Activated CD4-positive, alpha-beta T cell treated with anti-CD3 and anti-CD28 coated beads, Interleukin-2, Interleukin-6, amounts not matched to agents 100 ng/mL and 50 ng/mL, durations not matched to agents 16 hours and 8 hours (primary cell): ENCODE measurements around the gene NUP42.
"Not testable (repeated sequence)": the region's sequence is repeated elsewhere in the genome, so short reads cannot be mapped to it uniquely, and the experiment has no call there.

Source experiments
- DNase-seq: peaks from one replicate; pipeline ENCODE4 v3.0.0-alpha.2; 2020

Gene NUP42, protein sequence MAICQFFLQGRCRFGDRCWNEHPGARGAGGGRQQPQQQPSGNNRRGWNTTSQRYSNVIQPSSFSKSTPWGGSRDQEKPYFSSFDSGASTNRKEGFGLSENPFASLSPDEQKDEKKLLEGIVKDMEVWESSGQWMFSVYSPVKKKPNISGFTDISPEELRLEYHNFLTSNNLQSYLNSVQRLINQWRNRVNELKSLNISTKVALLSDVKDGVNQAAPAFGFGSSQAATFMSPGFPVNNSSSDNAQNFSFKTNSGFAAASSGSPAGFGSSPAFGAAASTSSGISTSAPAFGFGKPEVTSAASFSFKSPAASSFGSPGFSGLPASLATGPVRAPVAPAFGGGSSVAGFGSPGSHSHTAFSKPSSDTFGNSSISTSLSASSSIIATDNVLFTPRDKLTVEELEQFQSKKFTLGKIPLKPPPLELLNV

DNA sequence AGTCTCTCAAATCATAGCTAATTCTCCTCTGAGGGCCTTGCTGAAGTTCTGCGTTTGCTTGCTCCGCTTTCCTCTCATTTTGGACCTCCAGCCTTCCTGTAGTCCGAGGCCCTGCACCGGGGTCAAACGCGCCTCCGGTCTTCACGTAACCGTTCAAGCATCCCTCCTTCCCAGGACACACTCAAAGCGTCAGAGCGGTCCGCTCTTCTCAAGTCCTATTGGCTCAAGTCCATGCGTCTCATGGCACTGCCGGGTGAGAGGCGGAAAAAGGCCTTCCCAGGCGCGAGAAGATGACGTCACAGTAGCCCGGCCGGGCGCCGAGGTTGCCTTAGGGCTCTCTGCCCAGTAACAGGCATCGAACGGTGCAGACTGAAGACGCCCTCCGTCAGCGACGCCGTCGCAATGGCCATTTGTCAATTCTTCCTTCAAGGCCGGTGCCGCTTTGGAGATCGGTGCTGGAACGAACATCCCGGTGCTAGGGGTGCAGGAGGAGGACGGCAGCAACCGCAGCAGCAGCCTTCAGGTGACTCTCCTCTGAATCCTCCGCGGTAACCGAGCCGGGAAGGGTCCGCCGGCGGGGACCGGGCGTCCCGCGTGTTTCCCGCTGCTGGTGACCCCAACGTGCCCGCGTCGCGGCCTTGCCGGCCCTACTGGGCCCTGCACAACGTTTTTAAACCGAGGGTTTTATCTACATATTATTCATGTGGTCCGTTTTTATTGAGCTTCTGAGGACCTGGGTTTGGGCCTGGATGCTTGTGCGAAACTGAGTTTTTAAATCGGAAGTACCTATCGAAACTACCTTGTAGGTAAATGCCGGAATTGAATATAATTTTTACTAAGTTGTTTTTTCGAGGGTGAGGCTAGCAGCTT lies at the start of gene NUP42:
NUP42 (plus strand) TSS at position 365 of the 870 bp plus-strand sequence; CDS start at position 403, 38 bp downstream.
- DNase-seq: peak; percentile 98

DNA sequence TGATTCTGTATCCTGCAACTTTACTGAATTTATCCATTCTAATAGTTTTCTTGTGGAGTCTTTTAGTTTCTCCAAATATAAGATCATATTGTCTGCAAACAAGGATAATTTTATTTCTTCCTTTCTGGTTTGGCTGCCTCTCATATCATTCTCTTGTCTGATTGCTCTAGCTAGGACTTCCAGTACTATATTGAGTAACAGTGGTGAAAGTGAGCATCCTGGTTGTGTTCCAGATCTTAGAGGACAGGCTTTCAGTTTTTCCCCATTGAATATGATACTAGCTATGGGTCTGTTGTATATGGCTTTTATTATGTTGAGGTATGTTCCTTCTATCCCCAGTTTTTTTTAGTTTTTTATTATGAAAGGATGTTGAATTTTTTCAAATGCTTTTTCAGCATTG lies 48.1 kb upstream of the NUP42 start:
- DNase-seq: no peak

DNA sequence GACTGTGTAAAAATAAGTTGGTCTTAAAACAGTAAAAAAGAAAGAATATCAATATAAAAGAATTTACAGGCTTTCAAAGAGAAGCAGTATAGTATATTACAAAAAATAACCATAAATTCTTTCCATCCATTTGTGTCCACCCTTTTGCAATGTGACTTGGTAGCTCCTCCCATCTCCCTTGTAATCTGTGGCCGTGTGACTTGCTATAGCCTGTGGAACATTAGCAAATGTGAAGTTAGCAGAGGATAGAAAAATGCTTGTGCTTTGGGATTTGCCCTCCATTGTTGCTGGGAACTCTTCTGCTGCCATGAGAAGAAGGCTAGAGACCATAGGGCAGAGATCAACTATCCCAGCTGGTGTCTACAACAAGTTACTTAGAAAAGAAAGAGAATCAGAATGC lies 46.1 kb upstream of the NUP42 start:
- no peak for DNase-seq

DNA sequence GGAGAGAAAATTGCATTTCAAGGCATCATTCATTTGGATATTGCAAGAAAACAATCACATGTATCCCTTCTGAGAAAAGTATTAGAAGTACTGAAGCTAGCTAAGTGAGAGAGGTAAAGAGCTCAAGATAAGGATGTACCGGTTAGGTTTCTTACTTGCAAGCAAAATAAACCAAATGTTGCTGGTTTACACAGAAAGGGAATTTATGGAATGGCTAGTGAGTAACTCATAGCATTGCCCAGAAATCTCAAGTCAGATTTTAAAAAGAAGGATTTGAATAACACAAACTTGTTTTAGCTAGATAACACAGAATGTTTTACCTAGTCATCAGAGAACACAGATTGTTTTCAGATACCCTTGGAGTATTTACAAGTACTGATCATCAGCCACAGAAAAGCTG lies 45.6 kb upstream of the NUP42 start:
- no peak for DNase-seq

DNA sequence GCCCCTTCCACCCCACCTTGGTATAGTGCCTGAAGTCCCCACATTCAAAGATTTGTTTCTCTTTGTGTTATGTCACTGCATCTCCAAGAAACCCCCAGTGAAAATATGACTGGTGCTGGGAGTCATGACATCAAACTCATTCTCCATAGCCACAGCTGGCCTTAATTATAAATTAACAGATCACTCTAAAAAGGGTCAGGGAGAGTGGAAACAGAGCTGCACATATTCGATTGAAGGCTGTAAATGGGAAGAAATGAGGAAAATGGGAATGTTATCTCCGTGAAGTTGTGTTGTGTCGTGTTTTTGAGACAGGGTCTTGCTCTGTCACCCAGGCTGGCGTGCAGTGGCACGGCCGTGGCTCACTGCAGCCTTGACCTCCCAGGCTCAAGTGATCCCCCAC lies 24.2 kb upstream of the NUP42 start:
- no peak for DNase-seq

DNA sequence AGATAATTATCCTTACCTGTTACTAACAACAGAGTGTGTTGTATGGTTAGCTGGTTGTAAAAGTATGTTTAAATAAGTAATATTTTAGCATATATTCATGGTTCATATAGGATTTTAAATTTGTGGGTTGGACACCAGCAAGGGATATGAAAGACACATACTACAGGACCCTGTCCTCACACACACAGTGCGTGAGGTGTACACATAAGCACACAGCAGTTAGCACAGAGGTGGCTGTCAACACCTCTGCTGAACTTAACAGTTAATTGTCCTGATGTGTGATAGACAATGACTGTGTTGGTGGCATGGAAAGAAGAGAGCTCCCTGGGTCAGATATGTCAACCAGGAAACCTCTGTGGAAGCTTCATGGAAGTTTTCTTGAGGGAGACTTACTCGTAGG lies 23.3 kb upstream of the NUP42 start:
- DNase-seq: no peak

DNA sequence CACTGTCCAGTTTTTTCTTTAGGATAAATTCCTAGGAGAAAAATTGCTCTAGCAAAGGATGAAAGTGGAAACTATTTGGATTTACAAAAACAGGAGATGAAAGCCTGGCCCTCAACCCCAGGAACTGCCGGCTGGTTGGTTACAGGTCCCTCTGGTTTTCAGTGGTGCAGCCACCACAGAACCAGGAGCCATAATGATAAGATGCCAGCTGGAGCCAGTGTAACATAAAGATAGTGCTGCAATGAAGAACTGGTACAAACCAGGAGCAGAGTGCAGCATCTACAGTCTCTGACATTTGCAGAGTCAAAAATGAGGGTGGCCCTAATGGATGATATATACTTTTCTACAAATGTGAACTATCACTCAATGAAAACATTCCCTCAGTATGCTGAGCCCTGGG lies 20.4 kb upstream of the NUP42 start:
- DNase-seq: no peak

DNA sequence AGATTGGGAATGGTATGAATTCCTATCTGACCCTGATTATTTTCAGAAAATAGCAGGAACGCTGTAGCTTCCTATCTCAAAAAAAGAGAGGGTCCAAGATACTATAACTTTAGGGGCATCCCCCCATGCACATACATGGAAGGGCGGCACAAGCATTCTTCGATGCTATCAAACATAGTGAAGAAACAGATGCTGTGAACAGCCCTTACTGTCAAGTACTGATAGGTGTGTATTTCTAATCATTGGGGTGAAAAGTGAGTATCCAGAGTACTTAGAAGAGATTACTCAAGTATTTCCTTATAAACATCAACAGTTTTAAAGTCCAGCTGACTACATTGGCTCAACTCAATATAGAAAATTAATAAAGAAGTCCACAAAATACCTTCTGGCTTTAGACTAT lies 17.0 kb upstream of the NUP42 start:
- DNase-seq: no peak

DNA sequence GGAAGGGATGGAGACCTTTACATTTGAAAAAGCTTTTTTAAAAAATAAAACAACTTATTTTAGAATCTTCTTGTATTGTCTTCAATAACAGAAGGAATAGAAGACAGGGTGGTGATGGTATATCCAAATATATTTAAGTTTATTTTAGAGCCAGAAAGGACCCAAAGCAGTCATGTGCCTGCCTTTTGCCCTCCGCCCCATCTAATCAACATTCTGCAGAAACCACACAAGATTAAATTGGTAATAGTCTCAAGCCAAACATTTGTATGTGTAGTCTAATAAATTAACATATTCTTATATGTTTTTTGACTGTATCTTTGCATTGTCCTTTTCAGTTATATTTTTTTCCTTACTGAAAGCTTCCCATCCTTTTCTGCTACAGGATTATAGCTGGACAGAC lies 16.5 kb upstream of the NUP42 start:
- no peak for DNase-seq

DNA sequence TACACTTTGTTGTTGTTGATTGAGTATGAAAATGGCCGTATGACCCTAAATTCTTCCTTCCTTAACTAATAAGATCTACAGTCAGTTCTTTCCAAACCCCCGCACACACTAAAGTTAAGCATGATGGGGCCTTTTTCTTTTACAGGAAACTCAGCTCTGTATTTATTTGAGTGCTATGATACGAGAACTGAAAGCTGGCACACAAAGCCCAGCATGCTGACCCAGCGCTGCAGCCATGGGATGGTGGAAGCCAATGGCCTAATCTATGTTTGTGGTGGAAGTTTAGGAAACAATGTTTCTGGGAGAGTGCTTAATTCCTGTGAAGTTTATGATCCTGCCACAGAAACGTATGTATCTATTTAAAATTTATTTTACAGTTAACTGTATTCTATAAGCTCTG lies 14.2 kb upstream of the NUP42 start:
- no peak for DNase-seq

DNA sequence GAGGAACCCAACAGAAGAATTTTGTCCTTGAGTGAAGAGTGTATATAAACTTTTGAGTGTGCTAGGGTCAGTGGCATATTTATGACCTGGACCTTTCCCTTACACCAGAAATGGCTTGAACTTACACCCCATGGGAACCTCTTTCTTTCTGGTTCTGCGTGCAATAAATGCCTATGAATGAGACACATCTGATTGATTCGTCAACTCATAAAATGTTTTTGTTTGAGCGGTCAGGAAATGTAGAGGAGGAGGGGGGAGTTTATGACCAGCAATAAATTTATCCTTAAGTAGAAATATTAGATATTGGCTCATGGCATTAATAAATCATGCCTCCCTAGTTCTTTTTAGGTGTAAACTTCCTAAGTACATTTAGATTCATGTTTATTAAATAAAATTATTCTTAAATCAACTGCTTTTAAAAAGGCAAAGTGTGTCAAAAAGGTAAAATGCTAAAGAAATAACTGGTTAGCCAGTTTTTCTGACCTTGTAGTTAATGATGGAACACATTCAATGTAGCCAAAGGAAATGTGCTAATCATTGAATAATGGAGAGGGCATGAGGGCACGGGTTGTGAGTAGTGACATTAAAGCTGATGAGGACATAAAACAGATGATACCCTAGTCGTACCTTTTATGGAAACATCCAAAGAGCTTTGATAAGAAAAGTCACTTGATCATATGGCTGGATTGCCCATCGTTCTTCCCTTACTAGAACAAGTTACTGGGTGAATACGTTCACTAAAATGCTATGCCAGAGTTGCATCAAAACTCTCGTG lies 13.6 kb upstream of the NUP42 start:
- no peak for DNase-seq

DNA sequence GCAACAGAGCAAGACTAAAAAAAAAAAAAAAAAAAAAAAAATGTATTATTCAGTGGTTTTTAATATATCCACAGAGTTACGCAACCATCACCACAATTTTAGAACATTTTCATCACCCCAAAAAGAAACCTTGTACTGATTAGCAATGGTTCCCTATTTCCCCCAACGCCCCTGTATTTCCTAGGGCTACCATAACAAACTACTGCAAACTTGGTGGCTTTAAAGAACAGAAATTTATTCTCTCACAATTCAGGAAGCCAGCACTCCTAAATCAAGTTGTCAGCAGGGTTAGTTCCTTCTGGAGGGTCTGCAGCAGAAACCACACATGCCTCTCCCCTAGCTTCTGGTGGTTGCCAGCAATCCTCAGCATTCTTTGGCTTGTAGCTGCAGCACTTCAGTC lies 5.9 kb upstream of the NUP42 start:
- DNase-seq: no peak

DNA sequence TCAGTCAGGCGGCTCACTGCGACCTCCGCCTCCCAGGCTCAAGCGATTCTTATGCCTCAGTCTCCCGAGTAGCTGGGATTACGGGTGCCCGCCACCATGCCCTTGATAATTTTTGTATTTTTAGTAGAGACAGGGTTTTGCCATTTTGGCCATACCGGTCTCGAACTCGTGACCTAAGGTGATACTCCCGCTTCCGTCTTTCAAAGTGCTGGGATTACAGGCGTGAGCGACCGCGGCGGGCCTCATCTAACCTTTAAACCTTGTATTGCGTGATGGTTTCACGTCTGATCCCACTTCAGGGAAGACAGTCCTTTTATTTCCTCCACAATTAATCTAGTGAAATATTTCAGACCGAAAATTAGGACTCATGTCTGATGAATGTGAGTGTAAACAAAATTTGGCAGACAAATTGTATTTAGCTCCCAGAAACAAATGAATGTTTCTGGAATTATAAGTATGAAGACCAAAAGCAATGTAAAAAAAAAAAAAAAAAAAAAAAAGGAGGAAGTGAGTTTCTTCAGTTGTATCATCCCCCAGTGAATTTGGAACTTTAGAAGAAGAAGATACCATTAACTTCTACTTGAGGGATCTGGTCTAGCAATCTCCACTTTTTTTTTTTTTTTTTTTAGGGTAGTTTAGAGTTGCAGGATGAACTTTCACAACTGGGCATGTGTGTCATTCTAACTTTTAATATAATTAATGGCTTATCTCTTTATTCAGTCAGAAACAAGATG lies 1.6 kb downstream of the NUP42 start:
- no peak for DNase-seq

DNA sequence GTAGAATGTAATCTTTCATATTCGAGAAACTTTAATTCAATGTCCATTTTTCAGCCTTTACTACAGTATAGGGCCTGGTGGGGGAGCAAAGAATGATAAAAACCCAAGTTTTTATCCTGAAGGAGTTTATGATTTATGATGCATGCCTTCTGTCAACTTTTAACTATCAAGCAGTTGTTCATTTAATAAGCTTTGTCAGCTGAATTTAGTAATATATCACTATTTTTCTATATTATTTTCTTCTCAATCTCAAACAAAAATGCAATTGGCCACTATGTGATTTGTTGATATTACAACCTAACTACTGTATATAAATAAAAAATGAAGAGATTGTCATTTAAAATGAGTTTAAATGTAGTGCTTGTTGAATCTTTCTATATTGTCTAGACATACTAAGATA lies 2.4 kb downstream of the NUP42 start:
- no peak for DNase-seq

DNA sequence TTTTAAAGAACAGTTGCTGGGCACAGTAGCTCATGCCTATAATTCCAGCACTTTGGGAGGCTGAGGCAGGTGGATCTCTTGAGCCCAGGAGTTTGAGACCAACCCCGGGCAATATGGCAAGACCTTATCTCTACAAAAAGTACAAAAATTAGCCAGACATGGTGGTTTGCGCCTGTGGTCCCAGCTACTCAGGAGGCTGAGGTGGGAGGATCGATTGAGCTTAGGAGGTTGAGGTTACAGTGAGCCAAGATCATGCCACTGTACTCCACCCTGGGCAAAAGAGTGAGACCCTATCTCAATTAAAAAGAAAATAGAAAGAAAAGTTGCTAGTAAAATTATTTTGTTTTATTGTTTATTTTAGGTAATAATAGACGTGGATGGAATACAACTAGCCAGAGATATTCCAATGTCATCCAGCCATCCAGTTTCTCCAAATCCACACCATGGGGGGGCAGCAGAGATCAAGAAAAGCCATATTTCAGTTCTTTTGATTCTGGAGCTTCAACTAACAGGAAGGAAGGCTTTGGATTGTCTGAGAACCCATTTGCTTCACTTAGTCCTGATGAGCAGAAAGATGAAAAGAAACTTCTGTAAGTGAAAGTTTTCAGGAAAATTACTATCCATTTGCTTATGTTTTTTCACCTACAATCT lies 3.0 kb downstream of the NUP42 start:
- peak; percentile 15 for DNase-seq

DNA sequence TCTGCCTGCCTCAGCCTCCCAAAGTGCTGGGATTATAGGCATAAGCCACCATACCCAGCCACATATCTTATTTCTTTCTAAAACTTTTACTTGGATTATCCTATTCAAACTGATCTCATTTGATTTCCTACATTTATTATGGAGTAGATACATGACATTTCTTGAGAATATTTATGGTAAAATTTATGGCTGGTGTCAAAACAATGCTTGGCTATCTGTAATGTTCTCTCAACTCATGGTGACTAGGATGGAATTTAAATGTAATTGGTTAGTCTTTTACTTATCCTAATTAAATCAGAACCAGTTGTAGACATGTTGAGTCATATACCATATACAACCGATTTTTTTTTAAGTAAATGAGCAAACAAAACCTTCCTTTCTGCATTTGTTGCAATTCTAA lies 4.1 kb downstream of the NUP42 start:
- DNase-seq: no peak

DNA sequence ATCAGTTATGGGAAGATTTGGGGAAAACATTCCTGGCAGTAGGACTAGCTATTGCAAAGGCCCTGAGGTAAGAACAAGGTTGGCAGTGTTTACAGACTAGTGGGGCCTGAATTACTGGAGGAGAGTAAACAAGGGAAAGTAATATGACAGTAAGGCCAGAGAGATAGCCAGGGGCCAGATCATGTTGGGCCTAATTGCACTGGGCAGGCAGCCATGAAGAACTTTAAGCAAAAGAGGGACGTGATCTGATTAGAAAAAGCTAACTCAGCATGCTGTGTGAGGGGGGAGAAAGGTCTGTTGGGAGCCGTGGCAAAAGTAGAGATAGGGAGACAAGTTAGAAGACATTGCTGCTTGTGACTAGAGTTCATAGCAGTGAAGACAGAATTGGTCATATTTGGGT lies 9.2 kb downstream of the NUP42 start:
- no peak for DNase-seq

DNA sequence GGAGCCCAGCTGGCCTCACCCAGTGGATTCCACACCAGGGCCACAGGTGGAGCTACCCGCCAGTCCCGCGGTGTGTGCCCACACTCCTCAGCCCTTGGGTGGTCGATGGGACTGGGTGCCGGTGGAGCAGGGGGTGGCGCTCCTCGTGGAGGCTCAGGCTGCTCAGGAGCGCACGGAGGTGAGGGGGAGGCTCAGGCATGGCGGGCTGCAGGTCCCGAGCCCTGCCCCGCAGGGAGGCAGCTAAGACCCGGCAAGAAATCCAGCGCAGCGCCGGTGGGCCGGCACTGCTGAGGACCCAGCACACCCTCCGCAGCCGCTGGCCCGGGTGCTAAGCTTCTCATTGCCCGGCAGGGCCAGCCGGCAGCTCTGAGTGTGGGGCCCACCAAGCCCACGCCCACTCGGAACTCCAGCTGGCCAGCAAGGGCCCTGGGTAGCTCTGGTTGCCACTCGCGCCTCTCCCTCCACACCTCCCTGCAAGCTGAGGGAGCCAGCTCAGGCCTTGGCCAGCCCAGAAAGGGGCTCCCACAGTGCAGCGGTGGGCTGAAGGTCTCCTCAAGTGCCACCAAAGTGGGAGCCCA lies 11.9 kb downstream of the NUP42 start:
- DNase-seq: not testable (repeated sequence)

DNA sequence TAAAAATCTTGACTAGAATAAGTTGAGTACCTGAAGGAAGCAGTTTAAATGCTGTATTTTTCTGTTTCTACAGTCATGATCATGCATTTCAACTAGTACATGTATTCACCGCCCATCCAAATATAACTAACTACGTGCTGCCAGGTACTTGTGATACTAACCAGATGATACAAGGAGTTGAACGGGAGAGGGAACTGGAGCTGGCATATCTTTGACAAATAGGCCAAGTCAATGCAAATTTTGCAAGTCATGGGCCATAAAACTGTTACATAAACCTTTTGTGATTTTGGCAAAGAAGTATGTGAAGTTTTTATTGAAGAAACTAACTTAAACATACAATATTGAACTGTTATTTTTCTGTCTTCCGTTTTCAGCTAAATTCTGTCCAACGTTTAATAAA lies 14.5 kb downstream of the NUP42 start:
- no peak for DNase-seq

DNA sequence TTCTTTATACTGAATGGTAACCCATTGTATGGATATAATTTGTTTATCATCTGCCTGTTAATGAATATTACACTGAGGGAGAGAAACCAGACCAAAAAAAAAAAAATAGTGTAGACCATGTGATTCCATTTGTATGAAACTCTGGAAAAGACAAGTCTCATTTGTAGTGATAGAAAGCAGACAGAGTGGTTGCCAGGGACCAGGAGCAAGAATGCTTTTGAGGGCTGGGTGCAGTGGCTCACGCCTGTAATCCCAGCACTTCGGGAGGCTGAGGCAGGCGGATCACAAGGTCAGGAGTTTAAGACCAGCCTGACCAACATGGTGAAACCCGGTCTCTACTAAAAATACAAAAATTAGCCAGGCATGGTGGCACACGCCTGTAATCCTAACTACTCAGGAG lies 15.9 kb downstream of the NUP42 start:
- not testable (repeated sequence) for DNase-seq

DNA sequence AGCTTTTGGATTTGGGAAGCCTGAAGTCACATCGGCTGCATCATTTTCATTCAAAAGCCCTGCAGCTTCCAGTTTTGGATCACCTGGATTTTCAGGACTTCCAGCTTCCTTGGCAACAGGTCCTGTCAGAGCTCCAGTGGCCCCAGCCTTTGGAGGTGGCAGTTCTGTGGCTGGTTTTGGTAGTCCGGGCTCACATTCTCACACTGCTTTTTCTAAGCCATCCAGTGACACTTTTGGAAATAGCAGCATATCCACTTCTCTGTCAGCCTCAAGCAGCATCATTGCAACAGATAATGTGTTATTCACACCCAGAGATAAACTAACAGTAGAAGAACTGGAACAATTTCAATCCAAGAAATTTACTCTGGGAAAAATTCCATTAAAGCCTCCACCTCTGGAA lies 18.5 kb downstream of the NUP42 start:
- no peak for DNase-seq

DNA sequence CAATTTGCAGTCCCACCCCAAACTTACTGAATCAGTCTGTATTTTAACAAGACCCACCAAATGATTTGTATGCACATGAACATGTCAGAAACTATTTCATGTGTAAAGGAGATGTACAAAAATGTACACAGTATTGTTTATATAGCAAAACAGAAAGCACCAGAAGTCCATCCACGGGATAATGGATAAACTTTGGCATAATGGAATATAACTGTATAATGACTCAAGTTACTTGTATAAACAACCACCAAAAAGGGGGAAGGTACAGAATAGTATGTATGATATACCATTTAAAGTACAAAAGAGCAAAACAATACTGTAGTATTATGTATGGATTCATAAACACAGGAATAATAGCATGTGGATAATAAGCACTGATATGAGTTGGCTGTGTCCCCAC lies 22.4 kb downstream of the NUP42 start:
- no peak for DNase-seq
